Measurements from ENCODE around the gene CST3. TPM values are rescaled to one million over a fixed set of nuclear protein-coding genes. Genes with fewer than 3 reads are reported as not detected.
A peak's percentile ranks its signal among the peaks of the same experiment; 100 is the strongest.

CST3 gene
- total RNA-seq, 1 experiment from 2014 or later: 331 TPM

DNA sequence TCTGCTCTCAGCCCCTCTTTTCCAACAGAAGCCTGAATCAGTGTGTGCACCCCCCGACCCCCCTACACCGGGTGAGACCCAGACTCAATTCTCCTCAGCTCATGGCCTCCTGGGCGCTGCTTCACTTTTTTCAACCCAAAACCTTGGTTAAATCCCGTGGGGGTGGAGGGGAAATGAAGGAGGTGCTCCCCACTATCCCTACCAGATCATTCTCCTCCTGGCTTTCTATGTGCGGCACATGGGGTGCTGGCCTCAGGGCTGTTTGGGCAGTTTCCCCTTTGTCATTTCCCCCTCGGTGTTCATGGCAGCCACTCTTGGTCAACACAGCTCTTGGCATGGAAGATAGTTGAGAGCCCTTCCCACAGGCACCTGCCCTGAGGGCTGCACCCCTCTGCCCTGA is 46.5 kb upstream of the CST3 start:
- Histone ChIP-seq H3K79me2 (ENCODE audit: low read length) (no peaks in the 10 kb centered on the region), H3K27me3 (ENCODE audit: low read length) (no peaks in the 10 kb centered on the region), H3K27ac (ENCODE audit: low read length) (no peak overlapping the region), H3K9me2 (replicated peaks; ENCODE audit: low read length) (no peaks in the 10 kb centered on the region), H3K9me3 (ENCODE audit: low read length) (no peaks in the 10 kb centered on the region), H3K4me1 (ENCODE audit: insufficient read depth, low read length) (peaks cover 14% of the 10 kb centered on the region; the same call in 1 of the 2 replicates), H4K20me1 (ENCODE audit: low read length) (no peaks in the 10 kb centered on the region), H3K9ac (ENCODE audit: low read length) (no peak overlapping the region), H3K36me3 (ENCODE audit: low read depth, low read length) (no peaks in the 10 kb centered on the region), H3K4me2 (ENCODE audit: low read length) (no peak overlapping the region), H2AFZ (ENCODE audit: low read length) (no peak overlapping the region), H3F3A (ENCODE audit: low read length, unreplicated experiment) (no peaks in the 10 kb centered on the region), H3K4me3 (ENCODE audit: low read length) (no peak overlapping the region)
- ATAC-seq: no peak
- CTCF ChIA-PET: no interaction called here
- TF ChIP-seq EZH2 (IDR thresholded peaks at IDR 0.05; ENCODE audit: low read length, unreplicated experiment) (no peak), EZH2phosphoT487 (IDR thresholded peaks at IDR 0.05; ENCODE audit: borderline replicate concordance, low read length) (no peak)
- TF ChIP-seq, protein P1, sequence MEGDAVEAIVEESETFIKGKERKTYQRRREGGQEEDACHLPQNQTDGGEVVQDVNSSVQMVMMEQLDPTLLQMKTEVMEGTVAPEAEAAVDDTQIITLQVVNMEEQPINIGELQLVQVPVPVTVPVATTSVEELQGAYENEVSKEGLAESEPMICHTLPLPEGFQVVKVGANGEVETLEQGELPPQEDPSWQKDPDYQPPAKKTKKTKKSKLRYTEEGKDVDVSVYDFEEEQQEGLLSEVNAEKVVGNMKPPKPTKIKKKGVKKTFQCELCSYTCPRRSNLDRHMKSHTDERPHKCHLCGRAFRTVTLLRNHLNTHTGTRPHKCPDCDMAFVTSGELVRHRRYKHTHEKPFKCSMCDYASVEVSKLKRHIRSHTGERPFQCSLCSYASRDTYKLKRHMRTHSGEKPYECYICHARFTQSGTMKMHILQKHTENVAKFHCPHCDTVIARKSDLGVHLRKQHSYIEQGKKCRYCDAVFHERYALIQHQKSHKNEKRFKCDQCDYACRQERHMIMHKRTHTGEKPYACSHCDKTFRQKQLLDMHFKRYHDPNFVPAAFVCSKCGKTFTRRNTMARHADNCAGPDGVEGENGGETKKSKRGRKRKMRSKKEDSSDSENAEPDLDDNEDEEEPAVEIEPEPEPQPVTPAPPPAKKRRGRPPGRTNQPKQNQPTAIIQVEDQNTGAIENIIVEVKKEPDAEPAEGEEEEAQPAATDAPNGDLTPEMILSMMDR (conservative IDR thresholded peaks at IDR 0.05; ENCODE audit: low read depth, low read length): no peak
- POLR2A ChIA-PET (ENCODE audit: unreplicated experiment): no interaction called here
- no peak for DNase-seq
- BruUV-seq (replicated peaks): no TSS peak
- intact Hi-C loops (cut with micrococcal nuclease): no loop called here

DNA sequence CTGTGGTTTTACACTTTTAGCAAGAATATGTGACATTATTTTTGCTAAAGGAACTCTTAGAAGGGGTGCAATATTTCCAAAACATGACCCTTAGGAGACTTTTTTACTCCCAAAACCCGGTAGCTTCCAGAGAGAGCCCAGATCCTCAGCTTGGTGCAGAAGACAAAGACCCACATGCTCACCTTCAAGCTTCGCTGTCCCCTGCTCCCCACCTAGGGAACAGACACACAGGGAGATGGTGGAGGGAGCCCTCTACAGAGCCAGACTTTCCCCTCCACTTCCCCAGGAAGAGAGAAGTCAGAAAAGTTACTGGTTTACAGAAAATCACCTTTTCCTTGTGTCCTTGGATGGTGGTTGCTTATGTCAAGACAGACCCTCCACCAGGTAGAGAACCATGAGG is 46.1 kb upstream of the CST3 start:
- intact Hi-C loops (cut with micrococcal nuclease): no loop called here
- no peak for ATAC-seq
- Histone ChIP-seq H3K79me2 (ENCODE audit: low read length) (no peaks in the 10 kb centered on the region), H3K27me3 (ENCODE audit: low read length) (no peaks in the 10 kb centered on the region), H4K20me1 (ENCODE audit: low read length) (no peaks in the 10 kb centered on the region), H3K27ac (ENCODE audit: low read length) (no peak overlapping the region), H3K9me2 (replicated peaks; ENCODE audit: low read length) (no peaks in the 10 kb centered on the region), H3K36me3 (ENCODE audit: low read depth, low read length) (no peaks in the 10 kb centered on the region), H3K4me2 (ENCODE audit: low read length) (no peak overlapping the region), H3K9me3 (ENCODE audit: low read length) (no peaks in the 10 kb centered on the region), H3K9ac (ENCODE audit: low read length) (no peak overlapping the region), H3K4me3 (ENCODE audit: low read length) (no peak overlapping the region), H3K4me1 (ENCODE audit: insufficient read depth, low read length) (peaks cover 11% of the 10 kb centered on the region; the same call in 1 of the 2 replicates), H3F3A (ENCODE audit: low read length, unreplicated experiment) (no peaks in the 10 kb centered on the region), H2AFZ (ENCODE audit: low read length) (no peak overlapping the region)
- DNase-seq: no peak
- CTCF ChIA-PET: no interaction called here
- BruUV-seq (replicated peaks): no TSS peak
- POLR2A ChIA-PET (ENCODE audit: unreplicated experiment): no interaction called here
- TF ChIP-seq EZH2 (IDR thresholded peaks at IDR 0.05; ENCODE audit: low read length, unreplicated experiment) (no peak), EZH2phosphoT487 (IDR thresholded peaks at IDR 0.05; ENCODE audit: borderline replicate concordance, low read length) (no peak)
- TF ChIP-seq, protein P1 (conservative IDR thresholded peaks at IDR 0.05; ENCODE audit: low read depth, low read length): no peak

DNA sequence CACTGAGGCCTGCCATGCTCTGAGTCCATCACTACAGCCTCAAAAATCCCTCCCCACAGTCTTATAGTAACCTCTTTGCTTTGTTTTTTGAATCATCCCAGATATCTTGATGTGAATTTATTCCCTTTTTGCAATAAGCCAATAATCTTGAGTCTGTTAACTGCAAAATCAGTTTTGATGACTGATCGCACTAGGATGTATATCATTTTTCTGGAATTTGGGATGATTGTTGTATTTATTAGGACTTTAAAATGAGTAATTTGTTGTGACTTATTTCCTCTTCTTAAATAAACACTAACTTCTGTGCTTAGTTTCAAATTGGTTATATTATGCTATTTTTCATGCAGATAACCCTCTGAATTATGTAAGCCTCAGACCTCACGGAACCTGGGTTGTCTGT is 45.5 kb upstream of the CST3 start:
- no peaks in the 10 kb centered on the region for H3K79me2 ChIP-seq (ENCODE audit: low read length)
- intact Hi-C loops (cut with micrococcal nuclease): no loop called here
- peaks cover 11% of the 10 kb centered on the region; the same call in 1 of the 2 replicates for H3K4me1 ChIP-seq (ENCODE audit: insufficient read depth, low read length)
- ATAC-seq (peak; percentile 74), DNase-seq (peak; percentile 42)
- H3K27ac ChIP-seq (ENCODE audit: low read length): no peak overlapping the region
- no peak overlapping the region for H2AFZ ChIP-seq (ENCODE audit: low read length)
- no peaks in the 10 kb centered on the region for H3K36me3 ChIP-seq (ENCODE audit: low read depth, low read length)
- no peaks in the 10 kb centered on the region for H3F3A ChIP-seq (ENCODE audit: low read length, unreplicated experiment)
- H4K20me1 ChIP-seq (ENCODE audit: low read length): no peaks in the 10 kb centered on the region
- no peak overlapping the region for H3K9ac ChIP-seq (ENCODE audit: low read length)
- H3K9me2 ChIP-seq (replicated peaks; ENCODE audit: low read length): no peaks in the 10 kb centered on the region
- 0 out of 2 replicates have a peak, but pooled peaks cover 3% of the 10 kb centered on the region for H3K27me3 ChIP-seq (ENCODE audit: low read length)
- TF ChIP-seq EZH2phosphoT487 (IDR thresholded peaks at IDR 0.05; ENCODE audit: borderline replicate concordance, low read length): no peak
- TF ChIP-seq, protein P1 (conservative IDR thresholded peaks at IDR 0.05; ENCODE audit: low read depth, low read length): no peak
- TF ChIP-seq EZH2 (IDR thresholded peaks at IDR 0.05; ENCODE audit: low read length, unreplicated experiment): no peak
- no peak overlapping the region for H3K4me2 ChIP-seq (ENCODE audit: low read length)
- CTCF ChIA-PET: no interaction called here
- H3K4me3 ChIP-seq (ENCODE audit: low read length): no peak overlapping the region
- POLR2A ChIA-PET (ENCODE audit: unreplicated experiment): no interaction called here
- no TSS peak for BruUV-seq (replicated peaks)
- no peaks in the 10 kb centered on the region for H3K9me3 ChIP-seq (ENCODE audit: low read length)
